GM19035 (cell line): ENCODE data around the gene RBM47.
"Not testable (repeated sequence)": the region's sequence is repeated elsewhere in the genome, so short reads cannot be mapped to it uniquely, and the experiment has no call there.

ENCODE experiments used
- ATAC-seq: cut with Tn5 transposase; IDR thresholded peaks from one replicate; pipeline ENCODE4 v1.9.1; 2021; ENCODE audit not compliant: unreplicated experiment

RBM47 gene

DNA sequence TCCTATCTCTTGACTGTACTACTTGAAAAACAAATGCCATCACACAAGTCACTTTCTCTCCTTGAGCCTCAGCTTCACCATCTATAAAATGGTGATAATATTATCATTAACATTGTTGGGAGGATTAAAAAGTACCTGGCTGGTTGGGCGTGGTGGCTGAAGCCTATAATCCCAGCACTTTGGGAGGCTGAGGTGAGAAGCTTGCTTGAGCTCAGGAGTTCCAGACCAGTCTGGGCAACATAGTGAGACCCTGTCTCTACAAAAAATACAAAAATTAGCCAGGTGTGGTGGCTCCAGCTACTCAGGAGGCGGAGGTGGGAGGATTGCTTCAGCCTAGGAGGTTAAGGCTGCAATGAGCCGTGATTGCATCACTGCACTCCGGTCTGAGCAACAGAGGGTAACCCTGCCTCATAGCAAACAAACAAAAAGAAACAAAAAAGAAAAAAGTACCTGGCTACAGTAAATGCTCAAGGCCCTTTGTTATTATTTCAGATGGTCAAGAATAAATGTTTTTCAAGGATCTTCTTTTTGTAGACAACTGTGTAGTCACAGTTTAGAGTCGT is 174.2 kb downstream of the RBM47 start:
- no peak for ATAC-seq

DNA sequence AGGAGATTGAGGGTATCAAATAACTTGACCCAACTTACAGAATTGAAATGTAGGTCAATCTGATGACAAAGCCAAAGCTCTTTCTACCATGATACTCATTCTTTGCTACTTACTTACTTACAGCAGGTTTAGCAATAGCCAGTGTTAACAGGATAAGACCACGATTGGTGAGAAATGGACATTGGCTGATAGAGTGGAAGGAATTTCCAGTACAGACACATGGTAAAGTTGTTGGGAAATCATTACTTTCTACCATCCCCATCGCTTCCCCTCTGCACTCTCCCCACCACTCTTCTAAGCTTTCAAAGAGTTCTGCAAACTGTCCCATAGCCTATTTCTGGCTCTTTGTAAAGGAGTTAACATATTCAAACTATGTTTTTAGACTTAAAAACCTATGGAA is 174.8 kb downstream of the RBM47 start:
- ATAC-seq: no peak

DNA sequence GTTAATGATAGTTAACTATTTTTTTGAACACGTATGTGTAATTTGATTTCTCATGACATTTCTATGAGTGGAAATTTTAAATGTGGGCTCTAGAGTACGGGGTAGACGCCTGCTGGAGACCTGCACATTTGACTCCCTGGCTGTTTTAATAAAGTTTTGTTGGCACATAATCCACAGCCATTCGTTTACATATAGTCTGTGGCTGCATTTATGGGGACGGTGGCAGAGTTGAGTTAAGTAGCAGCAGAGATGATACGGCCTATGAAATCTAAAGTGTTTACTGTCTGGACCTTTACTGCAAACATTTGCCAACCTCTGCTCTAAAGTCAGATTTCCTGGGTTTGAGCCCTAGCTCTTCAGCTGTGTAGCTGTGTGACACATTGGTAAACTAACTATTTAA is 175.8 kb downstream of the RBM47 start:
- no peak for ATAC-seq

DNA sequence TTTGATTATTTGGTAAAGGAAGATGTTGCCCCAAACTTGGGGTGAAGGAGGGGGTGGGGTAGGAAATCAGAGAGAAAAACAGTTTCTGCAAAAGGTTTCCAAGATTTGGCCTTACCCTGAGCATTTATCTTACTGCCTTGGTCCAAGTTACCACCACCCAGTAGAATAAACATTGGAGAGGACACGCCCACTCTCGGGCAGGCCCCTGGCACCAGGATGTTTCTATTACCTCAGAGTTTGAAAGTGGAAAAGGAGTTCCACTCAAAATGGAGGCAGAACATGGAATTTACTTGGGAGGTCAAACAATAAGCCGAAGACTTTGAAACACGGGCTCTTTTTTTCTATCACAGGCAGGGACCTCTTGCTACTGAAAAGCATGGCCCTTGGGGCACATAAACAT is 180.8 kb downstream of the RBM47 start:
- ATAC-seq: no peak

- no peak for ATAC-seq
Observed at GRCh38 chr4:40446839-40447238, 182.8 kb downstream of the RBM47 start.

DNA sequence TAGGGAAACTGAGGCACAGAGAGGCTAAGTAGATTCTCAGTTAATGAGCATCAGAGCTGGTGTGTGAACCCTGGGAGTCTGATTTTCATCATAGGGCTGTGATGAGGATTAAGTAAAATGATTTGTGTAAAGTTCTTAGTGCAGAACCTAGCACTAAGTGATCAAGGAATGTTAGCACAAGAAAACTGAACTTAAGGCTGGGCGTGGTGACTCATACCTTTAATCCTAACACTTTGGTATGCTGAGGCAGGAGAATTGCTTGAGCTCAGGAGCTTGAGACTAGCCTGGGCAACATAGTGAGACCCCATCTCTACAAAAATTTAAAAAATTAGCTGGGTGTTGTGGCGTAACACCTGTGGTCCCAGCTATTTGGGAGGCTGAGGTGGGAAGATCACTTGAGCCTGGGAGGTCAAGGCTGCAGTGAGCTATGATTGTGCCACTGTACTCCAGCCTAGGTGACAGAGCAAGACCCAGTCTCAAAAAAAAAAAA is 183.4 kb downstream of the RBM47 start:
- not testable (repeated sequence) for ATAC-seq

- ATAC-seq: no peak
Observed at GRCh38 chr4:40445671-40446070, 184.0 kb downstream of the RBM47 start.

- no peak for ATAC-seq
Observed at GRCh38 chr4:40441430-40441829, 188.2 kb downstream of the RBM47 start.

DNA sequence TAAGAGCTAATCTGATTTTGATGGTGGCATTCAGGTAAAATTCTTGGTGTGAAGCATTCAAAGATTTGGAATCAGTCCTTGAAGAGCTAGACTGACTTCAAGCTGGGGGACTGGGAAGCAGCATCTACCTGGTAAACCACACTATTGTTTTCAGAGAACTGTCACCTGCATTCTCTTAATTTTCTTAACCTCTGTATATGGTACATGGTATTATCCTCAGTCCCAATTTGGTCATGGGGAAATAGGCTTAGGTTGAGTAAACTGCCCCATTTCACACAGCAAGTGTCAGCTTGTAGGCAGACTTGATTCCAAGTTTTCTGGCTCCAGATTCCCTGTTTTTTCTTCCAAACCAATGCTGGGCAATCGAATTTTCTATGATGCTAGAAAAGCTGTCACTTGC is 190.1 kb downstream of the RBM47 start:
- no peak for ATAC-seq

DNA sequence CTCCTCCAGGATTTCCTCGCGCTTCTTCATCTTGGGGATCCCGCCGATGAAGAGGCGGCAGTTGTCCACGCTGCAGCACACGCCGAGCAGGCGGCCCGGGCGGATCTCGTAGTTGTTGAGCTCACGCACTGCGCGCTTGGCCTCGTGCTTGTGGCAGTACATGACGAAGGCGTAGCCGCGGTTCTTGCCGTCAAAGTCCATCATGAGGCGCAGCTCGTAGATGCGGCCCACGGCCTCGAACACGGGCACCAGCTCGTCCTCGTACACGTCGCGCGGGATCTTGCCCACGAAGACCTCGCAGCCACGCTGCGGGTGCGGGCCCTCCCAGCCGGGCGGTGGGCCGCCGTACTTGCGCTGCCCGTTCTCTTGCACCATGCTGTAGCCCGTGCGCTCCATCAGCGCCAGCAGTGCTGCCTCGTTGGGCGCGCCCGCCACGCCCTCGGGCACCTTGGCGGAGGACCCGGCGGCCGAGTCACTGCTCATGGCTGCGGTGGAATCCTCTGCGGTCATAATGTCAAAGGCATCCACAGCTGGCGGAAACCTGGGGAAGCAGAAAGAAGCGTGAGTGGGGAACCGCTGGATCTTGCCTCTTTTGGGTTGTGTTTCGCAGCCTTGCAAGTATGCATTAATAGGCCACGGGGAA is 191.2 kb downstream of the RBM47 start:
- no peak for ATAC-seq

DNA sequence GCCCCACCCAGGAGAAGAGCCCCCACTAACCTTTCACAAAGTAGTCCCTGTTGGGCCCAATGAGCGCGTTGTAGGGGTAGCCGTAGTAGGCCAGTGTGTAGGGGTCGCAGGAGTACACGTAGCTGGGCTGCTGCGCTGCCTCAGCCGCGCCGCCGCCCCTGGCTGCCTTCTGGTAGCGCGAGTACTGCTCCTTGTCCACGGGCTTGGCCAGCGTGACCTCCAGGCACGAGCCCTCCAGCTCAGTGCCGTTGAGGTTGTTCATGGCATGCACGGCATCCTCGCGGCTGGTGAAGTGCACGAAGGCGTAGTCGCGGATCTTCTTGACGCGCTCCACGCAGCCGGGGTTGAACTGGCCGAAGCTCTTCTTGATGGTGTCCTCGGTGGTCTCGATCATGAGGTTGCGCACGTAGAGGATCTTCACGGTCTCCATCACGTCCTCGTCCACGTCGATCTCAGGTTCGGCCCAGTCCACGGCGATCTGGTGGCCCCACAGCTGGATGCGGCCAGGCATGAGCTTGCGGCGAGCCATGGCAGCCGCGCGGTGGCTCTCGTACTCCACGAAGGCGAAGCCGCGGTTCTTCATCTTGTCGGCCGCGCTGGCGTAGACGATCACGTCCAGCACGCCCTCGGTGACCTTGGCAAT is 191.8 kb downstream of the RBM47 start:
- no peak for ATAC-seq

- ATAC-seq: not testable (repeated sequence)
Observed at GRCh38 chr4:40435306-40435705, 194.4 kb downstream of the RBM47 start.

DNA sequence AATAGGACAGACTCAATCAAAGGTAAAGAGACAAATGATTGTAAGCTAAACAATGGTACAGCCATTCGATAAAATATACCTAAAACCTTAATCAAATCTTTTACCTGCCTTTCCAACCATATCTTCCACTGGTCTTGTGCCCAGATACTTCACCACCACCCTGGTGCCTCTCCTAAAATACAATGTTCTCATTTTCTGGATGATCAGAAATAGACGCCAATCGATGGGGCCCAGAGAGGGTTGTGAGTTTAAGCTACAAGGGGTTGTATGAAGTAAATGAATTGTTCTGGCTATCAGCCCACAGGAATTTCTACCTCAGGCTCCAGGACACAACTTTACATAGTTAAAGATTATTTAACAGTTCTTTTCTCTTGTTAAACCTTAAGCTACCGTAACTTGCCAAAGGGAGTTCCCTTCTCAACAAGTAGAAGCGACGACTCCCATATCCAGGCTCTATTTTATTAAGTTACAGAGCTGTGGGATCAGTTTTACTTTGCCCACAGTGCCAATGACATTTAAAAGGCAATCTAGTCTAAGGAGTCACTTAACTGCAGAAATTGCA is 195.5 kb downstream of the RBM47 start:
- ATAC-seq: no peak

DNA sequence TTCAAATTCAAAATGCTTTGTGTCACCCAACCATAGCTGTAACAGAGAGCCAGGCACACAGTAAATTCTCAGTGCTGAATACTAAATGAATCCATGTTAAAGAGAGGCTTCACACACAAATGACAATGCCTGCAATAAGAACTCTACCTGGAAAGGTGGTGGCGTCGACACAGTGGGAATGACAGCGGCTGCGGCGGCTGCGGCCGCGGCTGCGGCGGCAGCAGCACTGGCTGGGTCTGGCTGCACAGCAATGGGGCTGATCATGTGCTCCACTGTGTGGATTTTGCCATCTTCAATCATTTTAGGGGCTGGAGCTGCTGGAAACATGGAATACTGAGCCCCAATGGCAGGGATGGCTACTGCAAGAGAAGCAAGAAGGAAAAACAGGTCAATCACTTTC is 197.2 kb downstream of the RBM47 start:
- ATAC-seq: no peak

GRCh38 chr4:40427871-40428270 is 201.8 kb downstream of the RBM47 start:
- not testable (repeated sequence) for ATAC-seq

GRCh38 chr4:40427128-40427527 is 202.5 kb downstream of the RBM47 start:
- no peak for ATAC-seq

- ATAC-seq: no peak
Observed at GRCh38 chr4:40425799-40426574, 203.7 kb downstream of the RBM47 start.

- ATAC-seq: no peak
Observed at GRCh38 chr4:40423735-40424134, 205.9 kb downstream of the RBM47 start.

DNA sequence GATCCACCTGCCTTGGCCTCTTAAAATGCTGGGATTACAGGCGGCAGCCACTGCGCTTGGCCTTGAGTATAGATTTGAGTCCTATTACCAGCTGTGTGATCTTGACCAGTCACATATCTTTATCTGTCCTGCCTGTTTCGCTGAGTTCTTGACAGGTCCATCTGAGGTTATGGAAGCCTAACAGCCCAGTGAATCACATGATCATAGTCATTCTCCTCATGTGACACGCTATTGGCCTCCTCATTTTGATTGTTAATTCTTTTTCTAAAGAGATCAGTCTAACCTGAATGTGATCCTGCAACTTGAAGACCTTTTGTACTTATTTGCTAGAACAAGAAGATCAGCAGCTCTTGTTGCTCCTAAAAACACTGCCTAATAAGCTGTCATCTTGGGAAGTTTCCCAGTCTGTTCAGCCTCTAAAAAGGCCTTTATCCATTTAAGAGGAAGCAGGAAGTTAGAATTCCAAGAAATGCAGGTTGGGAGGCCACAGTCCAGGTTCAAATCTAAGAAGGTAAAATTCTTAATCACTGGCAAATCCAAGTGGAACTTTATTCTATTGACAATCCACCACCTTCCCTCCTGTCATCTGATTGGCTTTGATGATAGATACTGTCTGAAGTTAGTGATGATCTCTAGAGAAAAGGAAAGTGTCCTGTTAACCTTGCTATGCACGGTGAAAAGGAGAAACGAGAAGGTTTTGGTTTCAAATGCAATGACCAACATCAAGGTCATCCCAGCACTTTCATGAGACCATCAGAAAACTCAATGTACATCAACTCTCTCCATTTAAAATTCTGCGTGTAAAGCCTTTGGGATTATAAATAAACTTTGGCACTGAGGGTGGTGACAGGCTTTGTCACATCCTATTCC is 207.6 kb downstream of the RBM47 start:
- ATAC-seq: no peak

DNA sequence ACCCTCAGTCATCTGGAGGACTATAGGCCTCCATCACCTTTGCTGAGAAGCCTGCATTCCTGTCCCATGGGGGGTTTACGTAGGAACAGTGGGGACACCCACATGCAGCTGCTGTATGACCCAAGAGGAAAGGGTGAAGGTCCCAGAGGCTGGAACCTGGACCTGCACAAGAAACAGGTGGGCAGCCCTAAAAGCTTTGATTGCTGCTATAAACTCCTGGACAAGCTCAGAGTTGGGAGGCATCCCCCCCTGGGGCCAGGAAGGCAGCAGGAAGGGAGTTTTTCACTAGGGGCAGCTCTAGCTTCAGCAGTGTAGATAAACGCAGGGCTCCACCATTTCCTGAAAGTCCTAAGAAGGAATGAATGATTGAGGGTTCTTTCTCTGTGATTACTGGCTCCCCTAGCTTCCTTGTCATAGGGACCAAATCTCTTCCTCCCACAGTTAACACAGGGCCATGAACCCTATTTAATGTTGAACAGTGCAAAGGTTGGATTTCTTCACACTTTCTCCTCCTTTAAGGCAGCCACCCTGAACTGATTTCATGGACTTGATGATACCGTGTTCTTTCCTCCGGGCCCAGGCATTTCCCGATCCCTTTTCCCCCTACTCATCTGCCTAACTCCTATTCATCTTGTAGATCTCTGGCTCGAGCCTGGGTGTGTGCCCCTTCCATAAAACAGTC is 210.3 kb downstream of the RBM47 start:
- no peak for ATAC-seq
